HepG2 (cell line): Measurements from ENCODE around the gene OR13J1. TPM values are rescaled to one million over a fixed set of nuclear protein-coding genes. Genes with fewer than 3 reads are reported as not detected.

ENCODE experiments used
- ATAC-seq: fragments of 200-7000 bp; cut with Tn5 transposase; 3 replicates; pipeline ENCODE4 v1.9.1; 2020; ENCODE audit warnings: mild to moderate bottlenecking, moderate library complexity
- BruUV-seq: library from RNA; stranded (reverse); fragments of 400-500 nt; replicated peaks from 2 replicates; lab custom pipeline; 2021; lab: Mats Ljungman, UMichigan
- CTCF ChIA-PET: fragments of 300-600 bp; formaldehyde crosslinking; extraction: SDS; loops from one replicate; lab custom pipeline; 2021; ENCODE audit warnings: low total read pairs, inconsistent platforms, low intra/inter-chr PET ratio; lab: Yijun Ruan, JAX
- POLR2A ChIA-PET: fragments of 350-600 bp; sonication (Branson Sonifier 250); formaldehyde crosslinking; loops from one replicate; lab custom pipeline; 2020; ENCODE audit warnings: antibody characterized with exemption, inconsistent platforms; lab: Yijun Ruan, JAX
- DNase-seq: peaks from one replicate; pipeline ENCODE4 v3.0.0-alpha.2; 2015; ENCODE audit warnings: low spot score
- FAIRE-seq: peaks from 3 replicates; lab custom pipeline; 2011; peaks lifted over from hg19 to GRCh38; lab: Jason Lieb, UNC
- H2AFZ ChIP-seq: one replicate; pipeline ENCODE4 v1.6.1; 2011; ENCODE audit warnings: low read length, inconsistent platforms
- H3K27ac ChIP-seq: fragments of 300-600 bp; 3 replicates; pipeline ENCODE4 v1.8.0; 2011; ENCODE audit warnings: mixed run types, mild to moderate bottlenecking, mixed read lengths, low read length, inconsistent platforms; ENCODE audit not compliant: insufficient read depth; ENCODE audit errors: extremely low read length
- H3K27me3 ChIP-seq, 2 experiments: fragments of 200-600 bp in 1 of 2; 2 replicates in 1 of 2; 3 replicates in 1 of 2; pipeline versions ENCODE4 v1.6.0 to v1.8.0; 2011; ENCODE audit warnings: low read length in 2 of 2, mild to moderate bottlenecking in 2 of 2, moderate library complexity in 2 of 2, inconsistent platforms in 1 of 2; ENCODE audit not compliant: insufficient read depth in 2 of 2, control insufficient read depth in 1 of 2
- H3K36me3 ChIP-seq, 2 experiments: fragments of 200-600 bp in 1 of 2; replicated peaks in 1 of 2; 2 replicates in 1 of 2; 3 replicates in 1 of 2; pipeline versions ENCODE4 v1.5.1 to v1.8.0; 2011; ENCODE audit warnings: low read length in 2 of 2, inconsistent platforms in 1 of 2; ENCODE audit not compliant: insufficient read depth in 2 of 2, control insufficient read depth in 1 of 2
- H3K4me1 ChIP-seq: 2 replicates; pipeline ENCODE4 v1.5.1; 2012; ENCODE audit warnings: low read length, inconsistent platforms; ENCODE audit not compliant: insufficient read depth
- H3K4me2 ChIP-seq: 2 replicates; pipeline ENCODE4 v1.6.0; 2011; ENCODE audit warnings: low read depth, low read length, inconsistent platforms
- H3K4me3 ChIP-seq, 3 experiments: fragments of 200-600 bp in 1 of 3; sonication (generic), shearing (Covaris generic) in 1 of 3; replicated peaks in 1 of 3; 2 replicates each; pipeline ENCODE4 v1.5.1; 2011 to 2016; ENCODE audit warnings: low read length in 3 of 3, inconsistent platforms in 2 of 3, low read depth in 2 of 3, mild to moderate bottlenecking in 2 of 3, control low read depth in 1 of 3, mixed read lengths in 1 of 3; ENCODE audit not compliant: insufficient read depth in 1 of 3
- H3K79me2 ChIP-seq: one replicate; pipeline ENCODE4 v1.6.1; 2011; ENCODE audit warnings: low read length, inconsistent platforms; ENCODE audit not compliant: insufficient read depth
- H3K9ac ChIP-seq: 2 replicates; pipeline ENCODE4 v1.6.0; 2011; ENCODE audit warnings: mild to moderate bottlenecking, low read depth, low read length, inconsistent platforms; ENCODE audit not compliant: insufficient read depth
- H3K9me3 ChIP-seq: 2 replicates; pipeline ENCODE4 v1.5.1; 2012; ENCODE audit warnings: mild to moderate bottlenecking, low read length
- H4K20me1 ChIP-seq: 2 replicates; pipeline ENCODE4 v1.6.0; 2011; ENCODE audit warnings: inconsistent platforms, mild to moderate bottlenecking, low read length, moderate library complexity; ENCODE audit not compliant: insufficient read depth
- FIP1L1 ChIP-seq: fragments of 200-400 bp; formaldehyde crosslinking; IDR thresholded peaks from 2 replicates; pipeline ENCODE4 v1.6.1; 2018; ENCODE audit warnings: low read depth, mild to moderate bottlenecking, low read length, moderate library complexity, borderline replicate concordance; ENCODE audit not compliant: insufficient read depth
- IKZF5 ChIP-seq: IDR thresholded peaks from 2 replicates; pipeline ENCODE4 v1.6.1; 2018; ENCODE audit warnings: missing genetic modification reagents, mild to moderate bottlenecking, missing compliant biosample characterization
- YEATS2 ChIP-seq: sonication (generic); formaldehyde crosslinking; IDR thresholded peaks from 2 replicates; pipeline ENCODE4 v1.4.0; 2020; ENCODE audit warnings: missing genetic modification reagents, borderline replicate concordance
- ZFP36L2 ChIP-seq: sonication (generic); formaldehyde crosslinking; IDR thresholded peaks from 2 replicates; pipeline ENCODE4 v1.4.0; 2020; ENCODE audit warnings: missing genetic modification reagents
- ZFY ChIP-seq: sonication (generic); formaldehyde crosslinking; IDR thresholded peaks from 2 replicates; pipeline ENCODE4 v1.4.0; 2020; ENCODE audit warnings: missing genetic modification reagents
- ZNF12 ChIP-seq: sonication (generic); formaldehyde crosslinking; IDR thresholded peaks from 2 replicates; pipeline ENCODE4 v1.5.0; 2020; ENCODE audit warnings: missing genetic modification reagents
- ZNF225 ChIP-seq: sonication (generic); formaldehyde crosslinking; IDR thresholded peaks from 2 replicates; pipeline ENCODE4 v1.4.0; 2020; ENCODE audit warnings: mild to moderate bottlenecking, missing genetic modification reagents
- ZNF446 ChIP-seq: sonication (generic); formaldehyde crosslinking; IDR thresholded peaks from 2 replicates; pipeline ENCODE4 v1.5.0; 2020; ENCODE audit warnings: mild to moderate bottlenecking, missing genetic modification reagents
- ZNF484 ChIP-seq: sonication (generic); formaldehyde crosslinking; IDR thresholded peaks from 2 replicates; pipeline ENCODE4 v1.5.1; 2020; ENCODE audit warnings: mild to moderate bottlenecking, low read depth, missing genetic modification reagents, borderline replicate concordance
- ZNF546 ChIP-seq: sonication (generic); formaldehyde crosslinking; conservative IDR thresholded peaks from 2 replicates; pipeline ENCODE4 v1.8.1; 2023; ENCODE audit warnings: mild to moderate bottlenecking, missing genetic modification reagents
- ZNF562 ChIP-seq: sonication (generic); formaldehyde crosslinking; IDR thresholded peaks from 2 replicates; pipeline ENCODE4 v1.8.0; 2022; ENCODE audit warnings: missing genetic modification reagents, borderline replicate concordance
- ZNF607 ChIP-seq: sonication (generic); formaldehyde crosslinking; IDR thresholded peaks from 2 replicates; pipeline ENCODE4 v1.5.1; 2020; ENCODE audit warnings: missing genetic modification reagents, mild to moderate bottlenecking, borderline replicate concordance
- ZNF790 ChIP-seq: sonication (generic); formaldehyde crosslinking; IDR thresholded peaks from 2 replicates; pipeline ENCODE4 v1.8.0; 2022; ENCODE audit warnings: missing genetic modification reagents, mild to moderate bottlenecking, borderline replicate concordance
- ZSCAN21 ChIP-seq: sonication (generic); formaldehyde crosslinking; IDR thresholded peaks from 2 replicates; pipeline ENCODE4 v1.8.0; 2022; ENCODE audit warnings: mild to moderate bottlenecking, missing genetic modification reagents, moderate library complexity, borderline replicate concordance
- WGBS: methylation state at CpG from one replicate; pipeline ENCODE4 v1.1.6; 2017; ENCODE audit warnings: low lambda C conversion rate; 5-methylcytosine and 5-hydroxymethylcytosine counted together
- in situ Hi-C: cut with HindIII; loops from 2 replicates; pipeline ENCODE4 v1.10.0; 2017; ENCODE audit warnings: low pct_unique_long_range_greater_than_20kb; ENCODE audit not compliant: extremely low pct_ligation_motif_present
- intact Hi-C: fragments of 100-400 bp; cut with micrococcal nuclease; formaldehyde crosslinking; loops from one replicate; pipeline ENCODE4 v1.10.0; 2022; ENCODE audit not compliant: unreplicated experiment
- polyA plus RNA-seq, 8 experiments: library from polyadenylated mRNA; depleted of rRNA in 3 of 8; stranded (reverse) in 7 of 8; unstranded in 1 of 8; fragments of >200 nt; fragmentation: Illumina TruSeq in 4 of 8; extraction: Trizol in 4 of 8; gene quantifications; 2 replicates each; pipeline versions ENCODE4 v1.2.1 to v1.2.3, GENCODE V29; 2011 to 2016; ENCODE audit warnings: low read depth in 4 of 8, missing spikeins in 1 of 8, mixed read lengths in 1 of 8; ENCODE audit not compliant: insufficient read depth in 1 of 8
- total RNA-seq, 5 experiments: library from RNA; depleted of rRNA; stranded (reverse); fragments of >200 nt; fragmentation: Illumina TruSeq; extraction: Trizol; gene quantifications; 2 replicates each; pipeline ENCODE4 v1.2.3, GENCODE V29; 2016; ENCODE audit warnings: low read depth in 1 of 5
- TF ChIP-seq, protein P1 (sequence below): sonication (generic); formaldehyde crosslinking; IDR thresholded peaks from 2 replicates; pipeline ENCODE4 v1.8.1; 2022; ENCODE audit warnings: mild to moderate bottlenecking, missing genetic modification reagents
- TF ChIP-seq, protein P2 (sequence below): sonication (generic); formaldehyde crosslinking; IDR thresholded peaks from 2 replicates; pipeline ENCODE4 v1.5.1; 2020; ENCODE audit warnings: missing genetic modification reagents, mild to moderate bottlenecking, borderline replicate concordance
- TF ChIP-seq, protein P3 (sequence below): sonication (generic); formaldehyde crosslinking; IDR thresholded peaks from 2 replicates; pipeline ENCODE4 v1.4.0; 2020; ENCODE audit warnings: missing genetic modification reagents
- TF ChIP-seq, protein P4 (sequence below): sonication (generic); formaldehyde crosslinking; IDR thresholded peaks from 2 replicates; pipeline ENCODE4 v1.4.0; 2020; ENCODE audit warnings: mild to moderate bottlenecking, low read depth, missing genetic modification reagents

OR13J1 gene
- total and polyA plus RNA-seq, 2 of the 13 experiments (the other 11 are each of a cell fraction or from before 2014, with no cell fraction given), result not detected

- ATAC-seq, result peak; percentile 27; the same call in 2 of the 3 replicates
- TF ChIP-seq, protein P1, sequence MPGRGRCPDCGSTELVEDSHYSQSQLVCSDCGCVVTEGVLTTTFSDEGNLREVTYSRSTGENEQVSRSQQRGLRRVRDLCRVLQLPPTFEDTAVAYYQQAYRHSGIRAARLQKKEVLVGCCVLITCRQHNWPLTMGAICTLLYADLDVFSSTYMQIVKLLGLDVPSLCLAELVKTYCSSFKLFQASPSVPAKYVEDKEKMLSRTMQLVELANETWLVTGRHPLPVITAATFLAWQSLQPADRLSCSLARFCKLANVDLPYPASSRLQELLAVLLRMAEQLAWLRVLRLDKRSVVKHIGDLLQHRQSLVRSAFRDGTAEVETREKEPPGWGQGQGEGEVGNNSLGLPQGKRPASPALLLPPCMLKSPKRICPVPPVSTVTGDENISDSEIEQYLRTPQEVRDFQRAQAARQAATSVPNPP, result no peak
- no peak for TF ChIP-seq IKZF5 (CRISPR knock-in tag)
- TF ChIP-seq FIP1L1, result no peak
- no peak for TF ChIP-seq ZNF12 (CRISPR knock-in tag)
- no peak for TF ChIP-seq ZNF607
- no peak for TF ChIP-seq ZFP36L2 (CRISPR knock-in tag)
- TF ChIP-seq, protein P2, sequence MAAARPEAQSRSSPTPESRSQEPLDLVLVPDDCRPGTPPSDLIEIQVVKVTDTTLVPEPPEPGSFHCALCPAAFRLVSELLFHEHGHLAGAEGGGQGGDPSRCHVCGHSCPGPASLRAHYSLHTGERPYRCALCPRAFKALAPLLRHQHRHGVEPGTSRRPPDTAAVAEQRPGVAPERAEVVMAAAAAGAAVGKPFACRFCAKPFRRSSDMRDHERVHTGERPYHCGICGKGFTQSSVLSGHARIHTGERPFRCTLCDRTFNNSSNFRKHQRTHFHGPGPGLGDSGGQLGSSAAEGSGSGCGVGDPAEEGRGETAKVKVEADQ, result no peak
- TF ChIP-seq ZSCAN21 (CRISPR knock-in tag), result no peak
- TF ChIP-seq ZNF790 (CRISPR knock-in tag), result no peak
- TF ChIP-seq ZNF225, result no peak
- TF ChIP-seq, protein P3, sequence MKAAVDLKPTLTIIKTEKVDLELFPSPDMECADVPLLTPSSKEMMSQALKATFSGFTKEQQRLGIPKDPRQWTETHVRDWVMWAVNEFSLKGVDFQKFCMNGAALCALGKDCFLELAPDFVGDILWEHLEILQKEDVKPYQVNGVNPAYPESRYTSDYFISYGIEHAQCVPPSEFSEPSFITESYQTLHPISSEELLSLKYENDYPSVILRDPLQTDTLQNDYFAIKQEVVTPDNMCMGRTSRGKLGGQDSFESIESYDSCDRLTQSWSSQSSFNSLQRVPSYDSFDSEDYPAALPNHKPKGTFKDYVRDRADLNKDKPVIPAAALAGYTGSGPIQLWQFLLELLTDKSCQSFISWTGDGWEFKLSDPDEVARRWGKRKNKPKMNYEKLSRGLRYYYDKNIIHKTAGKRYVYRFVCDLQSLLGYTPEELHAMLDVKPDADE (CRISPR knock-in tag), result no peak
- no peak for TF ChIP-seq ZFY (CRISPR knock-in tag)
- TF ChIP-seq YEATS2 (CRISPR knock-in tag), result no peak
- no peak for TF ChIP-seq ZNF546 (CRISPR knock-in tag)
- no peak for TF ChIP-seq ZNF446 (CRISPR knock-in tag)
- no peak for TF ChIP-seq ZNF562
- TF ChIP-seq, protein P4, sequence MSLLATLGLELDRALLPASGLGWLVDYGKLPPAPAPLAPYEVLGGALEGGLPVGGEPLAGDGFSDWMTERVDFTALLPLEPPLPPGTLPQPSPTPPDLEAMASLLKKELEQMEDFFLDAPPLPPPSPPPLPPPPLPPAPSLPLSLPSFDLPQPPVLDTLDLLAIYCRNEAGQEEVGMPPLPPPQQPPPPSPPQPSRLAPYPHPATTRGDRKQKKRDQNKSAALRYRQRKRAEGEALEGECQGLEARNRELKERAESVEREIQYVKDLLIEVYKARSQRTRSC, result no peak
- TF ChIP-seq ZNF484 (CRISPR knock-in tag), result no peak
- TF ChIP-seq, all 625 proteins: peak for 0
- no peak for FAIRE-seq
Observed at GRCh38 chr9:35915681-35916294, 45.6 kb upstream of the OR13J1 start.

More at GRCh38 chr9:35915681-35916294, 45.6 kb upstream of the OR13J1 start:
- Histone ChIP-seq H3K4me3 (peak overlapping the region in 2 of 3 experiments; percentile 19 to 46; a peak in 2 of 6 replicates), H3K27me3 (peaks cover 0 to 4% of the 10 kb centered on the region in 2 experiments; a peak in 1 of 5 replicates), H4K20me1 (no peaks in the 10 kb centered on the region), H3K27ac (no peak overlapping the region), H3K4me2 (peak overlapping the region; percentile 69), H3K79me2 (no peaks in the 10 kb centered on the region), H3K9ac (peak overlapping the region; percentile 18; the same call in 1 of the 2 replicates), H3K4me1 (peaks cover 66% of the 10 kb centered on the region), H3K9me3 (no peaks in the 10 kb centered on the region), H3K36me3 (no peaks in the 10 kb centered on the region), H2AFZ (peak overlapping the region; percentile 2)
- intact Hi-C loops (loop anchor here (2.0 kb wide), 1 partner anchor 13 kb away; no protein-coding TSS in a partner anchor), in situ Hi-C loops (no loop called here)
- 16% methylated on average over 10 of the region's 16 CpGs for WGBS
- CTCF ChIA-PET, result no interaction called here
- no TSS peak for BruUV-seq
- no peak for DNase-seq
- POLR2A ChIA-PET, result no interaction called here
